ENCODE results near the gene COX19. TPM values are rescaled to one million over a fixed set of nuclear protein-coding genes. Genes with fewer than 3 reads are reported as not detected.

The COX19 gene
- total RNA-seq, 4 donors from 2014 or later: 8.6 to 30.2 (median 16.9) TPM

- no peaks in the 10 kb centered on the region for H3K4me1 ChIP-seq
- no peak overlapping the region for H3K27ac ChIP-seq
- no peak for DNase-seq
- in situ Hi-C loops (cut with MboI; ENCODE audit: low pct_ligation_motif_present in 1 of 4, low pct_unique_long_range_greater_than_20kb in 1 of 4, low sequenced_read_pairs in 3 of 4) (no loop called here), intact Hi-C loops (cut with DNase I; ENCODE audit: low total_unique reads) (no loop called here)
- H3K27me3 ChIP-seq: no peaks in the 10 kb centered on the region
- no peaks in the 10 kb centered on the region for H3K36me3 ChIP-seq
- no peak overlapping the region for H3K4me3 ChIP-seq
- H3K9me3 ChIP-seq: no peaks in the 10 kb centered on the region
- 81 to 86% methylated on average over 5 to 28 of the region's 28 CpGs for WGBS, 2 donors (ENCODE audit: low coverage in 1 of 2)
- TF ChIP-seq POLR2A (IDR thresholded peaks at IDR 0.05): no peak
- no peak for TF ChIP-seq POLR2AphosphoS5 (IDR thresholded peaks at IDR 0.05)
- TF ChIP-seq EP300 (IDR thresholded peaks at IDR 0.05; ENCODE audit: low read depth): no peak
- no peak for TF ChIP-seq CTCF (IDR thresholded peaks at IDR 0.05)
Observed at GRCh38 chr7:1015196-1016121, 40.1 kb upstream of the COX19 start.

GRCh38 chr7:1014681-1015080 is 39.3 kb upstream of the COX19 start:
- Histone ChIP-seq H3K36me3 (no peaks in the 10 kb centered on the region), H3K9me3 (no peaks in the 10 kb centered on the region), H3K4me1 (no peaks in the 10 kb centered on the region), H3K4me3 (no peak overlapping the region), H3K27ac (no peak overlapping the region), H3K27me3 (no peaks in the 10 kb centered on the region)
- WGBS, 2 donors (ENCODE audit: low coverage in 1 of 2): 76% methylated on average over 18 of the region's 20 CpGs; no CpG with 5 or more reads in 1 of the 2 donors
- intact Hi-C loops (cut with DNase I; ENCODE audit: low total_unique reads): no loop called here
- TF ChIP-seq CTCF (IDR thresholded peaks at IDR 0.05): no peak
- no peak for TF ChIP-seq EP300 (IDR thresholded peaks at IDR 0.05; ENCODE audit: low read depth)
- no peak for TF ChIP-seq POLR2A (IDR thresholded peaks at IDR 0.05)
- TF ChIP-seq POLR2AphosphoS5 (IDR thresholded peaks at IDR 0.05): no peak
- no peak for DNase-seq
- in situ Hi-C loops (cut with MboI; ENCODE audit: low pct_ligation_motif_present in 1 of 4, low pct_unique_long_range_greater_than_20kb in 1 of 4, low sequenced_read_pairs in 3 of 4): no loop called here

GRCh38 chr7:1013581-1013980 is 38.2 kb upstream of the COX19 start:
- H3K4me1 ChIP-seq: no peaks in the 10 kb centered on the region
- 80% methylated on average over 11 of the region's 11 CpGs; no CpG with 5 or more reads in 1 of the 2 donors for WGBS, 2 donors (ENCODE audit: low coverage in 1 of 2)
- H3K4me3 ChIP-seq: no peak overlapping the region
- no peak for DNase-seq
- H3K9me3 ChIP-seq: no peaks in the 10 kb centered on the region
- no peaks in the 10 kb centered on the region for H3K27me3 ChIP-seq
- H3K27ac ChIP-seq: no peak overlapping the region
- H3K36me3 ChIP-seq: no peaks in the 10 kb centered on the region
- intact Hi-C loops (cut with DNase I; ENCODE audit: low total_unique reads) (no loop called here), in situ Hi-C loops (cut with MboI; ENCODE audit: low pct_ligation_motif_present in 1 of 4, low pct_unique_long_range_greater_than_20kb in 1 of 4, low sequenced_read_pairs in 3 of 4) (no loop called here)
- no peak for TF ChIP-seq CTCF (IDR thresholded peaks at IDR 0.05)
- TF ChIP-seq POLR2AphosphoS5 (IDR thresholded peaks at IDR 0.05): no peak
- TF ChIP-seq POLR2A (IDR thresholded peaks at IDR 0.05): no peak
- TF ChIP-seq EP300 (IDR thresholded peaks at IDR 0.05; ENCODE audit: low read depth): no peak

DNA sequence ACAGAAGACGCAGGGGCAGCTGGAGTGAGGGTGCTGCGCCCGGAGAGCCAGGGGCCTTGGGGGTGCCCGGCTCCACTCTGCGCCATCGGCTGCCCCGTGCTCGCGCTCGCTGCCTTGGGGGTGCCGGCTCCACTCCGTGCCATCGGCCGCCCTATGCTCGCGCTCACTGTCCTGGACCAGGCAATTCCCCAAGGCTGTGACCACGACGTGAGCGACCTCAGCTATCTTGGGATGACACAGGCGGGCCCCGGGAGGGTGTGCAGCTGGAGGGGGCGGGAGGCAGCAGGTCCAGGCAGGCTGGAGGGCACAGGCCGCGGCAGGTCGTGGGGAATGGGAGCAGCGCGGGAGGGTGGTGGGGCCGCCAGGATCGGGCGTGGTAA is 37.4 kb upstream of the COX19 start:
- H3K9me3 ChIP-seq: no peaks in the 10 kb centered on the region
- no peak overlapping the region for H3K27ac ChIP-seq
- no peaks in the 10 kb centered on the region for H3K27me3 ChIP-seq
- WGBS, 2 donors (ENCODE audit: low coverage in 1 of 2): 95% methylated on average over 28 of the region's 30 CpGs; no CpG with 5 or more reads in 1 of the 2 donors
- H3K36me3 ChIP-seq: no peaks in the 10 kb centered on the region
- in situ Hi-C loops (cut with MboI; ENCODE audit: low pct_ligation_motif_present in 1 of 4, low pct_unique_long_range_greater_than_20kb in 1 of 4, low sequenced_read_pairs in 3 of 4): no loop called here
- intact Hi-C loops (cut with DNase I; ENCODE audit: low total_unique reads): no loop called here
- no peaks in the 10 kb centered on the region for H3K4me1 ChIP-seq
- TF ChIP-seq POLR2A (IDR thresholded peaks at IDR 0.05): no peak
- TF ChIP-seq CTCF (IDR thresholded peaks at IDR 0.05): no peak
- TF ChIP-seq EP300 (IDR thresholded peaks at IDR 0.05; ENCODE audit: low read depth): no peak
- TF ChIP-seq POLR2AphosphoS5 (IDR thresholded peaks at IDR 0.05): no peak
- DNase-seq: no peak
- no peak overlapping the region for H3K4me3 ChIP-seq
